ENCODE results near the gene LRRC4C.
"Not testable (repeated sequence)": the region's sequence is repeated elsewhere in the genome, so short reads cannot be mapped to it uniquely, and the experiment has no call there.

The LRRC4C gene

DNA sequence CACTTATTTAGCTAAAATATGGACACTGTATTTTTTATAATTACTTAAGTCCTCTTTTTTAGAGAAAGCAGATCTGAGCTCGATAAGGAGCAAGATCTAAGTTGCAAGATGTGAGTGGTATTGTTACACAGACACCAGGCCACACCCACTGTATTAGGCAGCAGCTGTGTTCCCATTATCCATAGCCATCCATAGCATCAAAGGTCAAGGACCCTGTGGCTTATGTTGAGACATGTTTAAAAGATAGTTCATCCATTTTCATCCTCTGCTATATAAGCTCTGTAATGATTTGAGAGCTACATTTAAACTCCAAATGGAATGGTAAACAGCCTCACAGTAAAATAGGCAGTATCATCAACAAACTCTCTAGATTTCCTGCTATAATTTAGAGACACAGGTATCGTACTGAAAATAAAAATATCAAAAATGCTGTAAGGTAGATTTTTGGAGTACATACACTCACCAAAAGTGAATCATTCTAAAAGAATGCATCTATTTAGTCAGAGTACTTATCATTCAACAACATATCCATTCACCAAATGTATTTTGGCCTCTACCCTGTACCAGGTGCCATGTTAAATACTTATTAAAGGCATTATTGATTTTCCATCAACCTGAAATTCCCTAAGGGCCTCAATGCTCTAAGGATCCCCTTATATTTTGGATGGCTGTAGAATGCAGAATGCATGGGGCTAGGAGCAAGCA, 574.0 kb downstream of the LRRC4C start:
- no peak for DNase-seq

- no peak for DNase-seq
Measured at GRCh38 chr11:40882301-40882700, 577.2 kb downstream of the LRRC4C start.

DNA sequence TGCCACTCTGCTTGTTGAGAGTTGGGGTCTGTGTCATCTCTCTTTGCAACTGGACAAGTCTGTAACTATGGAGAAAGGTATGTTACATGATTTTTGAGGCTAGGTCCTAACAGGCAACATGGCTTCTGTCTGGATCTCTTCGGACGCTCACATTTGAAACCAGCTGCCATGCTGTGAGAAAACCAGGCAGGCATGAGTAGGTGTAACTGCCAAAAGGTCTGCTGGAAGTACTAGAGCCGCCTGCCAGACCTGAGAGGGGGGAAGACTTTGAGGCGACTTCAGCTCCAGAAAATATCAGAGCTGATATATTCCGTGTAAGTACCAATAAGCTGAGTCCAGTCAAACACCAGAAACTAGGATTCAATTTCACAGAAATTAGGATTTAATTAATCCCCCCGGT, 579.5 kb downstream of the LRRC4C start:
- no peak for DNase-seq

DNA sequence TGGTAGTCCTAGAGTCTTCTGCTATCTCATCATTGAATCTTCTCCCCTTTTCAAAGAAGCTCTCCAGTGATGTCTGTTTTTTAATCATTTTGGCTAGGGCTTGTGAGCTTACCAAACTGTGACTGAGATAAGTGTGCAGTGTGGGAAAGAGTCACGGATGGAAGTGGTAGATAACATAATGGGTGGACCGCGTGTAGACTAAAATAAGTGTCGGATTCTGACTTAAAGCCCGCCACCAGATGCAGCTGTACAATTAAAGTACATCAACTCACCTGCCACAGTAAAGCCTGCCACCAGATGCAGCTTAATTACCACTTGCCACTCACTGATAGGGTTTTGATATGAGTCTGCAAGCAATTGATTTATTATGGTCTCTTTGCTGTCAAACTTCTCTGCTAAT, 581.5 kb downstream of the LRRC4C start:
- no peak for DNase-seq

DNA sequence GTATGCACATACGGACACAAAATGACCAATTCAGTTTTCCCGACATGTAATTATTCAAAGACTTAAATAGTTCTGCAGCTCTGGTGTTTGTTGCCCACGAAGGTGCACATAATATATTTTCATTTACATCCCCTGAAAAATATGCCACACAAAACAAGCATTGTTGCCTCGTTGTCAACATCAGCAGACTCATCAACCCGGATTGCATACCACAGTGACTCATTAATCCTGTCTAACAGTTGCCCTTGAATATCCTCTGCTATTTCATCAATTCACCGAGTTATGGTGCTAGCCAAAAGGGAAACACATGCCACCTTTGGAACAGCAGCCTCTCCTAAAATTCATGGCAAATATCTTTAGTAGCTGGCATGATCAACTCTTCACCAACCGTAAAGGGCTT, 582.2 kb downstream of the LRRC4C start:
- DNase-seq: no peak

GRCh38 chr11:40867991-40868632, 591.3 kb downstream of the LRRC4C start:
- DNase-seq: no peak

- DNase-seq: not testable (repeated sequence)
Measured at GRCh38 chr11:40857754-40858153, 601.7 kb downstream of the LRRC4C start.

DNA sequence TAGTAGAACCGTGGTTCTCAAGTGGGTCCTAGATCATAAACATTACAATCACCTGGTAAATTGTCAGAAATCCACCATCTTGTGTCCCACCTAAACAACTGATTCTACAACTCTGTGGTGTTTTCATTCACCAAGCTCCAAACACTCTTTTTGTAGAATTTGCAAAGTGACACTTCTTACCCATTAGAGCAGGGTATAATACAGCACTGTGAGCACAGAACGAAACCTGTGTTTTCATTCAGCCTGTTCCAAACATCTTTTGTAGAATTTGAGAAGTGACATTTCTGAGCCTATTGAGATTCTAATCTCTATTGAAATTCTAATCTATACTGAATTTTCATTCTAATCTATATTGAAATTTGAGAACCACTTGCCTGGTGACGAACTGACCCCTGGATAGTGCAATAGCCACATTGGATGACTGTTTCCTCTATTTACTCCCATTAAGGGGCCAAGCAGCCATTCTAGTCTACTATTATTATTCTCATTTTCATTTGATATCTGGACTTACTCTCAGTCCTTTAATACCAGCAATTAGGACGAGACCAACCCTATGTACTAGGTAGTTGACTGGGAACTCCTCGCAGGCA, 616.6 kb downstream of the LRRC4C start:
- DNase-seq: no peak

- no peak for DNase-seq
Measured at GRCh38 chr11:40841231-40841630, 618.2 kb downstream of the LRRC4C start.

- DNase-seq: no peak
Measured at GRCh38 chr11:40838181-40838683, 621.2 kb downstream of the LRRC4C start.

GRCh38 chr11:40827116-40827515, 632.3 kb downstream of the LRRC4C start:
- no peak for DNase-seq

- no peak for DNase-seq
Measured at GRCh38 chr11:40826601-40827000, 632.9 kb downstream of the LRRC4C start.

DNA sequence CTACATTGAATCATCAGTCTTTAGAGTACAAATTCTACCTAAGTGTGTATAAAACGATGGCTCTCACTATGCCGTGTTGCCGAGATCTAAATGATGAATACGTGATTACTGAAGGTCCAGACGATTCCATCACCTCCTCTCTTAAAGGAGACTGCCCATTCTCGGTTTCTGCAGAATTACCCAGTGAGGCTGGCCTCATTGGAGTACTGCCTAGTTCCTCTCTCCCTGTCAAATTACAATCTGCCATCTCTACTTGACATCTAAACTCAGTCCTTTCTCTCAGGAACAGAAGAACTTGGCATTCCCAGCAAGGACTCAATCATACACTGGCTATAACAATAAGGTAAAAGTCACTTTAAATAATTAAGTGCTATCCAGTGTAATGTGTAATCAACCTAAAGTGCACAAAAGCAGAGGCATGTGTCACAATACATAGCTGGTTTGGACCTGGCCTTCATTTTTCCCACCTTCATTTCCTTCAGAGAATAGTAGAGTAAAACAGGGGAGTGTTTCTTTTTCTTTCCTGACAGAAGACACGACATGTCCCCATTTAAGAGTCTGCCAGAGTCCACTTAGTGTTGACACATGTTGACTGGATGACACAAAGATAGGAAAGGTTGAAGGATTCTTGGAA, 634.1 kb downstream of the LRRC4C start:
- no peak for DNase-seq

- DNase-seq: no peak
Measured at GRCh38 chr11:40819230-40819629, 640.2 kb downstream of the LRRC4C start.

DNA sequence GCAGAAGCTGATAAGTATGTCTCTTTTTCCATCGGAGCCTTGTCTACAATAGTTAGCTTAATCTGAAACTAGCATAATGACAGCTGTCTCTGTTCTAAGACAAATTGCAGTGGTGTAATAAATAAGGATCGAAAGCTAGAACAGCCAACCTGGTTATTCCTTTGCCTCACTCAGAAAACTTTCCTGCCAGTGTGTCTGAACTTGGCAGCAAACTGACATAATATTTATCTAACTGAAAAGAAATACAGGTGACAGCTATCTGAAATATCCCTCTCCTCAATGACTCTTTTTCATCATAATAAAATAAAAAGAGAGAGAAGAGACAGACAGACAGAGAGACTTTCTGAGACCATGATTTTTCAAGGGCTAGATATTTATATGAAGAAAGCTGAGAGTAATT, 642.5 kb downstream of the LRRC4C start:
- DNase-seq: no peak

- no peak for DNase-seq
Measured at GRCh38 chr11:40797981-40798380, 661.5 kb downstream of the LRRC4C start.

- DNase-seq: no peak
Measured at GRCh38 chr11:40787224-40787623, 672.2 kb downstream of the LRRC4C start.

DNA sequence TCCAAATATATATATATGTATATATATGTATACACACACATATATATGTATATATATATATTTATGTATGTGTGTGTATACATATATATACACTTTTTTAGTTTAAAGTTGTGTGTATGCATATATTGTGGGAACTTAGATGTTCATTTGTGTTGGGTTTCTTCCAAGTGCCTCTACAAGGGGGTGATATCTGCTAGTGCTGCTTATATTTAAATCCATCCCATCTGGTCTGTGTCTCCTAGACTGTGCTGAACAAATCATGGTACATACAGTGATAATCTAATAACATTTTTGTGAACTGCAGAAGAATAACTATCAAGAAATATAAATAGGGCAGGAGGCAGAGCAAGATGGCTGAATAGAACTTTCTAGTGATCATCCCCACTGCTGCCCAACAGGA, 696.4 kb downstream of the LRRC4C start:
- no peak for DNase-seq

- no peak for DNase-seq
Measured at GRCh38 chr11:40759341-40759740, 700.1 kb downstream of the LRRC4C start.

- no peak for DNase-seq
Measured at GRCh38 chr11:40754297-40754696, 705.2 kb downstream of the LRRC4C start.

DNA sequence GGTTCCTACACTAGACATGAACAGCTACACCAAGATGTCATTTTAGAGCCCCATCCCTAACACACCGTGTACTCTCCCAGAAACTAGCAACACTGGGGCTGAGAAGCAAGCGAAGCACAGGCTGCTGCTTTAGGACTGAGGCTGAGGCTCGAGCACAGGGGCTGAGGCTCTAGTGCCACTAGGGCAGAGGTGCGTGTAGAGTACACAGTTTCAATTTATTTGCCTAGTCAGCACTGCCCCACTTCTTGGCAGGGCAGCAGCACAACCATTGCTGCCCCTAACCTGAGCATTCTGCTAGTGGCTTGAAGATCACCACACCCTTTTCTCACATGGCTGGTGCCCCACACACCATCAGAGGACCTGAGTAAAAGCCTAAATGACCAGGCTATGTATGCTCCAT, 713.2 kb downstream of the LRRC4C start:
- DNase-seq: no peak

DNA sequence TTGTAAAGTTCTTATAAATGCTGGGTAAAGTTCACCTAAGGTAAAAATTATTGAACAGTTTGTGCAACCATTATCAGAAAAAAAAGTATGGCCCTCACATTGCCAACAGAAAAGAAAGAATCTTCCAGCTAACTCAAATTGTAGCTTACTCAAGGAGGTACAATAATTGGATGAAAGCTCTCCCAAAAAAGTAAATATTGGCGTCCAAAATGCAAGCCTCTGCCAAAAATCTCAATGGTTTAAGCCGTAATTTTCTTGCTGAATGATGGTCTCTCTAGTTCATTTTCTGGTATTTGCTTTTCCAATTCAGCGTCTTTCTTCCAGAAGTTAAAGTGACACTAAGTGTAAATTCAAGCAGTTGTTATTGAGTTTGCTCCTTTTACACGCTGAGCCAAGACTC, 727.3 kb downstream of the LRRC4C start:
- DNase-seq: no peak
